IPS DF 4.7 (cell line): ENCODE data around the gene UGP2.
"Not testable (repeated sequence)": the region's sequence is repeated elsewhere in the genome, so short reads cannot be mapped to it uniquely, and the experiment has no call there.

Experiments used
- DNase-seq: peaks from one replicate; pipeline ENCODE4 v3.0.0-alpha.2; 2013; ENCODE audit warnings: low spot score; ENCODE audit errors: extremely low read depth

Gene UGP2

DNA sequence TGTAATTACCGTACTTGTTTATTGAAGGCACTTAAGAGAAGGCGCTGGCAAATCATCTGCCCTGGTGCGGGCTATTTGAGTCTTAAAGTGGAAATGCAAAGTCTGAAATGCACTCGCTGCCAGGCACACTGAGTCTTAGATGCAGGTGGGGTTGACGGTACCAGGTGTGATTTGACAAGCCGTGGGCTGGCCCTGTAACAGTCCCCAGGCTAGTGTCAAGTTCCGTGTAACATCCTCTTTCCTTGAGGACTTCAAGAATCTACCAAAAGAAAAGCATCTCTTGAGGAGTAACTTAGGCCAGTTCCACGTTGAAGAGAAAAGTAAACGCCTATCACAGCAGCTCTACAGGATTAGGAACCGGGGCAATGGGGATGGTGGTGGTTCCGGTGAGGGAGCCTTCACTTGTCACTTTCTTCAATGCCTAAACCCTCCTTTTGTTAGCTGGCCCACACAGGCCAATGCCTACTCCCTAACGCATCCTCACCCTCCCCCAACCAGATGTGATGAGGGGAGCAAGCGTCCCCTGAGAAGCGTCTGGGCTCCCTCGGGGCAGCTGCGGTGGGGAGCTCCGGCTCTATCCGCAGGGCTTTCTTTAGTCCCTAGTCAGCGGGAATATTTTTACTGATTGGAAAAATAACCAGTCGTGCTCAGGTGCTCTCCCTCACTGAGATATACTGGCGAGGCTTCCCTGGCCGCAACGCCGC is 1.5 kb upstream of the UGP2 start:
- DNase-seq, result no peak

DNA sequence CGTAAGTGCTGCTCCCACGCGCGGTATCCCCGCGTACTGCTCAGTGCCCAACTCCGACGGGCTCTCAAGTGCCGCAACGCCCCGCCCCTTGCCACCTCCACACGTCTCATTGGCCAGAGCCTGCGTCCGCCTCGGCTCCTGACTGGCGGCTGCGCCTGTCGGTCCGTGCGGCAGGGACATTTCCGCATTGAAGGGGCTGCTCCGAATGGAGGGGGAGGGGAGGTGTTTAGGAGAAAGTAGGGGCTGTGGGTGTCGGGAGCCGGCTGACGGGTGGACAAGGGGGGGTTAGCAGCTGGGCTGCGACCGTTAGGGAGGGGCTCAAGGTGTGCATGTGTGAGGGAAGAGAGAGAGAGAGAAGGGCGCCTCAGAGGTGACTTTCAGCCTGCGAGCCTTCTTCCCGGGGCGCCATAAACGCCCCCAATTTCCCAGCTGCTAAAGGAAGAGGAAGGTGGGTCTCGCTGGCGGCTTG is 877 bp upstream of the UGP2 start:
- peak; percentile 69 for DNase-seq

DNA sequence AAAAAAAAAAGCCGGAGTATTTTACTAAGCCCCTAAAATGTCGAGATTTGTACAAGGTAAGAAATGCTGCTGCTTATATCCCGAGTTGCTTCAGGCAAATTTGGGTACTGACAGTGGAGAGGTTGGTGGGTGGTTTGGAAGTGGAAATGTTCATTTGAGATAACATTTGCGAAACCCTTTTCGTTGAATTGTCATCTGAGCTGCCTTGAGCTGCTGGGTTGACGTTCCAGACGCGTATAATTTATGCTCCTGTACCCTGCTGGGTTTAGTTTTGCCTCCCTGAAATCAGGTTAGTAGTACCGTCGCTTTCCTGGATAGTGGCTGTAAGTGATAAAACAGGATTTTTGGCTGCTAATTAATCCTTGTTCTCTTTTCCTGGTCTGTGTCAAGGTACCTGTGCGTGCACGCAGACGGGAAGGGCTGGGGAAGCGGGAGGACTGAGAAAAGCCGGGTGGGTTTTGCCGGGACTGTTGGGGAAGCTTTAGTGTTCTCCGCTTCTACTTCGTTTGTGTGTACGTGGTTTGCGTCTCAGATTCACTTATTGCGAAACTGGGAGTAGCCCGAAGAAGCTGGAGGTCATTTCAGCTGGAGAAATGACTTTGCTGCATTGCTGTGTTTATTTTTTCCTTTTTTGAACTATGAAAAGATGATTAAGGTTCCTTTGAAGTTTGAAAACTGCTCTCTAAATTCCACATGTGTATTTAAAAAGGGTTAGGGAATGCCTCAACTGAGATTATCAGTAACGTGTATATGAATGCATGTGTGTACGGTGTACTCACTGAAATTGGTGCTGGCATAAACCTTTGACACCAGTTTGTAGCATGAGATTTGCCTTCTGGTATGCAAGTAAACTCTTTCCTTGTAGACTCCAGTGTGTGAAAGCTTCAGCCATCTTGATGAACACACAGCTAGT is 709 bp downstream of the UGP2 start:
- DNase-seq, result no peak

DNA sequence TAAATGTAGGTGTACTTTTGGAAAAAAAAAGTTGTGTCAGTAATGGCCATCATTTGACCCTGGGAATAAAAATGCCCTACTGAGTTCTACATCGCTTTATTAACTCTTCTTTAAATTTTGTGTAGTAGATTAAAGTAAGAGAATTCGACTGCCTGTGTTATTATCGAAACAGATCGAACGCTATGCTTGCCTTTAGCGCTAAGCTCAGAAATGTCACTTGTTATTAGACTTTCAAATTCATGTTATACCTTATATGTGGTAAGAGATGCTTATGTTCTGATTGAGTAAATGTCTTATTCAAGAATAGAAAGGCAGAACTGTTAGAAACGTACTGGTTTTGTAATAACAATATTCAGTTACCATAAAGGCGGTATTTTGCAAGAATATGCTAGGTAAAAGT is 1.4 kb downstream of the UGP2 start:
- DNase-seq, result no peak

DNA sequence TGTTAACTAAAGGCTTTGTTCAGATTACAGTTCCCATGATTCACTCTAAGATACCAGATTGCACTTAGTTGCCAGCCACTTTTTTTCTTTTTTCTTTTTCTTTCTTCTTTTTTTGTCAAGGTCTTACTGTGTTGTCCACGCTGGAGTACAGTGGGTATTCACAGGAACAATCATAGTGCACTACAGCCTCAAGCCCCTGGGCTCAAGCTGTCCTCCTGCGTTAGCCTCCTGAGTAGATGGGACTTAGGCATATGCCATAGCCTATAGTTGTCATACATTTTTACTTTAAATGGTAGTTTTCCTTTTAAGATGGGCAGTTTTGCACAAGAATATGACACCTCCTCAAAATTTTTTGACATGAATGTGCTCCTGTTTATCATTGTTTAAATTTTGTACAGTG is 2.1 kb downstream of the UGP2 start:
- no peak for DNase-seq

DNA sequence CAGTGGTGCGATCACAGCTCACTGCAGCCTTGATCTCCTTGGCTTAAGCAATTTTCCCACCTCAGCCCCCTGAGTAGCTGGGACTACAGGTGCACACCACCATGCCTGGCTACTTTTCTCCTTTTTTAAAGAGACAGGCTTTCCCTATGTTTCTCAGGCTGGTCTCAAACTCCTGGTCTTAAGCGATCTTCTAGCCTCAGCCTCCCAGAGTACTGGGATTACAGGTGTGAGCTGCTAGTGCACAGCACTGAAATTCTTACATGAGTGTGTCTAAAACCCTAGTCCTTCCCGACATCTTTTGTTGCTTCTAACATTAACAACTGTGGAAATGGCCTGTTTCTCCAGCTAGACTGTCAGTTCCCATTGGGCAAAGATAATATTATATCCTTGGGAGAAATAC is 2.9 kb downstream of the UGP2 start:
- no peak for DNase-seq

DNA sequence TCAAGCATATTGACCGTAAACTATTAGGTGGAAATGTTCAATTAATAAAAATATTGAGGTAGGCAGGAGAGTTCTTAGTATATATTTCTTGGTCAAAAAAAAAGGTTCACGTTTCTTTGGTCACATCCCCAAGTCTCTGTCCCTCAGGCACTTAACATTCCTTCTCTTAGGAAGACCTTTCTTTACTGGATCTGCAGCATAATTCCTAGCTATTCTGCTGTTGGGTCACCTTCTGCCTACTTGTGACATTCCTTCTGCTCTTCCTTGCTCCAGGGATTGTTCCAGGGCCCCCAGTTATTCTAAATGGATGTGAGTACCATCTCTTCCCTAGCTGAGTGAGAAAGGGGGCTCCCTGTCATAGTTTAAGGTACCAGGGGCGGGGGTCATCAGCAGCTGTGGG is 4.2 kb downstream of the UGP2 start:
- DNase-seq, result no peak

DNA sequence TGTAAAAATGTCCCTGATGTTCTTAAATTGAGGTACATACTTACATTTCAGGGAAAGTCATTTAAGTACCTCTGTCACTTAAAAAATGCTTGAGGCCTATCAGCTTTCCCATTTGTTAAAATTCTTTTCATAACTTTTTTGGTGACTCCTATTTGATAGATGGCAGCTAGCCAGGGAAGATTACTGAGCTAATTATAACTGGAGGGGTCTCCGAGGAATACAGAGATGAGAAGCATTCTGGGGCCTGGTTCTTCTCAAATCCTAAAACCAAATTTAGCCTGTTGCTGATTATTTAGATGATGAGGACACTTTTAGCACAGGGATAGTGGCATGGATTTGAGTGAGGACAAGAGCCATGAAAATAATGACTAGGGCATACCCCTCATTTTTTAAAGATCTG is 4.8 kb downstream of the UGP2 start:
- DNase-seq, result no peak

DNA sequence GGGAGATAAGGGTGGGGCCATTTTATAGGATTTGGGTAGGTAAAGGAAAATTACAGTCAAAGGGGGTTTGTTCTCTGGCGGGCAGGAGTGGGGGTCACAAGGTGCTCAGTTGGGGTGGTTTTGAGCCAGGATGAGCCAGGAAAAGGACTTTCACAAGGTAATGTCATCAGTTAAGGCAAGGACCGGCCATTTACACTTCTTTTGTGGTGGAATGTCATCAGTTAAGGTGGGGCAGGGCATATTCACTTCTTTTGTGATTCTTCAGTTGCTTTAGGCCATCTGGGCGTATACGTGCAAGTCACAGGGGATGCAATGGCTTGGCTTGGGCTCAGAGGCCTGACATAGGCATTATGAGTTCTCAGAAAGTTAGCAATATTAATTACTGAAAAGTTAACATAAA is 5.9 kb downstream of the UGP2 start:
- not testable (repeated sequence) for DNase-seq

DNA sequence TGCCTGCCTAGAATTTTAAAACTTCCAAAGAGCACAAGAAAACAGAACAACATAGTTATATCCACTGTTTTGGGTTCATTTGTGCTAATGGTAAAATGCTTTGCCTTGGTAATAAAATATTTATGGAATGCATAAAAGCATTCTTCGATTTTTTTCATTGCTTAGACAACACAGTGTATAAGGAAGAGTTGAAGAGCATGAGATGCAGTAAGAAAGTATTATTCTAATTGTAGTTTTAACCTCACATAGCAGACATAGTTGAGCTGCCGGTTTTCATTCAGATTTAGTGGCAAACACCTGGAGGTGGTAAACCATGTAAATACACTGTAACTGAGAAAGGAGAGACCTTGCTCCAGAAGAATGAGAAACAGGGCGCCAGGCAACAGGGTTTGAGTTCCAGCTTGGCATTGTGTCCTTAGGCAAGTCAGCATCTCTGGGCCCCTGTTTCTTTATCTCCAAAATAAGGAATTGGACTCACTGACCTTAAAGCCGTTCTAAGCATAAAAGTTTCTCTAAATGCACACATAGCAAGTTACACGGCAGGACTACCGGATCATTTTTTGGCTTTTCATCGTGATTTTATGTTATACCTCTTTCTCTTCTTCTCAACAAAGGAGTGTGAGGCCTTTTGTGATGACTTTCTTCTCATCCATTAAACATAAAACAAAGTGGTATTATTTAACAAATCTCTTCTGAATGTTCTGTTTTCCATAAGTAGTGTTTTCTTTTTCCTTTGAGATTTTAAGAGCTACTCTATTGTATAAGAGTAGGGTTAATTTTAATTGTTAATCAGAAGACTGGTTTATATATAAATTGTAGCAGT is 7.9 kb downstream of the UGP2 start:
- DNase-seq, result no peak

DNA sequence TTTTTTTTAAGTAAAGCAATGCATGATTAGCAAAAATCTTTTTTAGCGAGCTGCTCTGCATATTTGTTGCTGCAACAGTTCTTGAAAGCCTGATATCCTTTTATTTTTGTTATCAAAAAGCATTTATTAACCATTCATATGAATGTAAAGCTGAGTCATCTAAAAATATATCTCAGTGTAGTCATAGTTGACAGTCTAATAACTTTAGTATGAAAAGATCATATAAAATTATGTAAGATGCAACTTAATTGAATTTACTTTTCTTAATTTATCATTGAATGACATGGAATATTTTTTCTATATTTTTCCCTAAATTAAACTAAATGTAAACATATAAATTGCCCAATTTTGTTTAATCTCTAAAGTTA is 8.5 kb downstream of the UGP2 start:
- no peak for DNase-seq

DNA sequence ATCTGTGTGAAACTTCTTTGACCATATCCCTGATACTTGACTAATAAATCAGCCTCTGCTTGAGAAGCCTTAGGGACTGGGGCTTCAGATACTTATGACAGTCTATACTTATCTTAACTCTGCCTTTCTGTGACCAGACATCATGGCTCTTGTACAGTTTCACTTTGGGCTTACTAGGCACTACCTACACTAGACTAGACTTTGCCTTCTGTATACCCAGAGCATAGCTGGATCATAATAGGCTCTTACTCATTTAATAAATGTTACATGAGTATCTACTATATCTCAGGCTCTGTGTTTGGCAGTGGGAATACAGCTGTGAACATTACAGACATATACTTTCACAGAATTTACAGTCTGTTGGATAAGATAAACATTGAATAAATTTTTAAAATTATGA is 9.0 kb downstream of the UGP2 start:
- DNase-seq, result no peak

DNA sequence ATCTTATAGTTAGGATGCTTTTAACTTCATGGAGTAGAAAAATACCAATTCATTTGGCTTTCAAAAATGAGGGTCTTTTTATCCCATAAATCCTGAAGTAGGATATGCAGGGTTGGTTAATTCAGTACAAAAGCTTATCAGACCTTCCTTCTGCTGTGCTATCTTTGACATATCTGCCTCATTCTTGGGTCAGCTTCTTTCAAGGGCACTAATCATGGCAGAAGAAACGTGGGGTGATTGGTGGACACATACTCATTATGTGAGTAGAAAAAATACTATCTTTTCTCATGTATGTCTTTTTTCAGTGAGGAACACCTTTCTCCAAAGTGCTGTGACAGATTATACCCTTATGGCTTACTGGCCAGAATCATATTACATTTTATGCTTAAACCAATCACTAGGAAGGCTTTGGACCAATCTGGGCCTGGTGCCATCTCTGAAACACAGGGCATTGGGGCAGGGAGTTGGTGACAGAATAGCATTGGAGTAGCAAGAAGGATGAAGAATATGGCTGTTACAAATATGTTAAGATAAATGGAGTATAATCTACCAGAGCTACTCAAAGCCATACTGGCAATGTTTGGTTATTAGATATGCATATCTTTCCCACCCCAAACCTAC is 10.1 kb downstream of the UGP2 start:
- DNase-seq, result no peak

DNA sequence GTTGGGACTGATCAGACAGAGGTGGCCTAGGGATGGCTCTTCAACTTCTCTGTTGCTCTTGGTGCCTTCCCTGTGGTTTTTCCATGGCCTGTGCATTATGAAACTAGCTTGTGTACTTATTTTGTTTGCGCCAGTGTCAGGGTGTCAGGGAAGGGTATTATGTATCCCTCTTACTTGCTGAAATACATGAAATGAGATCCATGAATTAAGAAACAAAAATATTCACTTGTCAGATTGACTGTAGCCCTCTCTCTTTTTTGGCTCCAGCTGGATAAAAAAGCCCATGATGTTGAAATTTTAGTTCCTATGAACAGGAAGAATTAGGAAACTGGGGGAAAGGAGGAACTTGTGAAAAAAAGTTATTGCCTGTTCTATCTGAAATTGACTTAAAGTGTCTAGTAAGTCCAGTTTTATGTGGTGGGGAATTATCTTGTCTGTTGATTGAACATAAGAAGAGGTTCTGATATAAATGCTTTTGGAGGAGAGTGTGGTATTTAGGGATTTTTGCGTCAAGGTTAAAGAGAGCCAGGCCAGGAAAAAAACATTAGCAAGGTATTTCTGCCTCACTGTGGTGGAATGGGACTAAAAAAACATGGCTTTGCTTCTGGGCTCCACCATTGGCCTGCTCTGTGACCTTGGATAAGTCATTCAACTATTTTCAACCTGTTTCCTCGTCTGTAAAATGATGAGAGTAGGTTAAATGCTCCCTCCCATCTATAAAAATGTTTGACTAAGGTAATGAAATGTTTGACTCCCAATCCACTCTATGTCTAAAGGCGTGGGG is 12.0 kb downstream of the UGP2 start:
- DNase-seq, result no peak

DNA sequence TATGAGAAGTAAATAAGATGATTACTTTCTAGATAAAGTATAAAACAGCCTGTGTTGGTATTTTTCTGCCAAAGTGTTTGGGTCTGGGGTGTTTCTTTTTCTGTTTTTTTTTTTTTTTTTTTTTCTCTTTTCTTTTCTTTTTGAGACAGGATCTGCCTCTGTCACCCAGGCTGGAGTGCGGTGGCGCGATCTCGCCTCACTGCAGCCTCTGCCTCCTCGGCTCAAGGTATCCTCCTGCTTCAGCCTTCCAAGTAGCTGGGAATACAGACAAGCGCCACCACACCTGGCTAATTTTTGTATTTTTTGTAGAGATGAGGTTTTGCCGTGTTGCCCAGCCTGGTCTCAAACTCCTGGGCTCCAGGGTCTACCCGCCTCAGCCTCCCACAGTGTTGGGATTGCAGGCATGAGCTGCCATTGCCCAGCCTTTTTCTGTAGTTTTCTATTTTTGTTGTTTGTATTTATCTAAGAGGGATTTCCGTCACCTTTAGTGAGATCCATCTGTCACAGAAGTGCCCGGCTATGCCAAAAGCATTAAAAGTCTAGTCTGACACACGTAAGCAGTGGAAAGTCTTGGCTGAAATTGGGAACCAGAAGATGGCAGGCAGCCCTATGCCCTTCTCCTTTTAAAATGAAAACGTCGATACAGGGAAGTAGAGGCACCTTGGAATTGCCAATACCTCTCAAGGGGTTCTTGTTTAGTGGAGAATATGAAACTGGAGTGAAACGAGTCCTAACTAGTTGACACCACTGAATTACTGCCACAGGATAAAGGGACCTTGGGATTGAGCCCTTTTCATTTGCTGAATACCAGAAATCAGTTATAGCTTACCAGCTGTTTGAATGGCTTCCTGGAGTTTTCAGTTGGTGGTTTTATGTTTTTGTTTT is 14.0 kb downstream of the UGP2 start:
- DNase-seq, result no peak

DNA sequence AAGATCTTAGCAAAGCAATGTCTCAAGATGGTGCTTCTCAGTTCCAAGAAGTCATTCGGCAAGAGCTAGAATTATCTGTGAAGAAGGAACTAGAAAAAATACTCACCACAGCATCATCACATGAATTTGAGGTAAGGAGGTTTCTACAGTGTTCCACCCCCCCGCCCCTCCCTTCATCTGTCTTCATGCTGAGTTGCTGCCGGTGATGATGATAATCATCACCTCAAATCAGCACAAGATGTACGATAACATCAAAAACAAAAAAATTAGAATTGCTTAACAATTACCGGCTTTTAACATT is 14.6 kb downstream of the UGP2 start:
- DNase-seq, result no peak

DNA sequence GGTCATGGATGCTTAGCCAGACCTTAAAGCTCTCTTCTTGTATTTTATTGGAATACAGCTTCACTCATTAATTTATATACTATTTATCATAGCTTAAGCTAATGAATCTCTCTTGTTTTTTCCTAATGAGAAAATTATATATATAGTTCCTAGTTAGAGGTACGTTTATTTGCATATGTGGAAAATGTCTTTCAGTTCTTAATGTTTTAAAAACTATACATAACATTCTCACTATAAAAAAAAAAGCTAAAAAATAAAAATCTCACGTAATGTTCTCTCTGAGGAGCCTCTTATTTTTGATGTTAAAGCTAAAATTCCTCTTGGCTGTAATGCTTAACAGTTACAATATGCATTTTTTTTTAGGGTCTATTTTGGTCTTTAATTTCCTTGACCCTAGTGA is 16.6 kb downstream of the UGP2 start:
- no peak for DNase-seq

DNA sequence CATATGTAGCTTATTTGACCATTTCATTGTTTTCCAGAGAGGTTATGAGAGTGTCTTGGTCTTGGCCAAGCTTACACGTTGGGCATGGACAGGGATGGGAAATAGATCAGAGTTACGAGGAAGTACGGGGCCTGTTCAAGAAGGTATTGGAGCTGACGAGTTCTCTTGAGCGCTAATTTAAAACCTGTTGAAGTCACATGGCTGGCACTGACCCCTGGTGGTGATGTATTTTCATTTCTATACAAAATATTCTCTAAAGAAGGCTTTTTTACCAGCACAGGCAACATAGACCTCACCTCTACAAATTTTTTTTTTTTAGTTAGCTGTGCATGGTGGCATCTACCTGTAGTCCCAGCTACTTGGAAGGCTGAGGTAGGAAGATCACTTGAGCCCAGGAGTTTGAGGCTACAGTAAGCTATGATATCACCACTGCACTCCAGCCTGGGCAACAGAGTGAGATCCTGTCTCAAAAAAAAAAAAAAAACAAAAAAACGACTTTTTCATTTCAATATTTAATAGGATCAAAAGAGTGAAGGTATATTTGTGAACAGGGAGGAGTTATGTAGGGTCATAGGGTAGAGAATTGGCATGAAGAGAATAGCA is 19.6 kb downstream of the UGP2 start:
- DNase-seq, result no peak

DNA sequence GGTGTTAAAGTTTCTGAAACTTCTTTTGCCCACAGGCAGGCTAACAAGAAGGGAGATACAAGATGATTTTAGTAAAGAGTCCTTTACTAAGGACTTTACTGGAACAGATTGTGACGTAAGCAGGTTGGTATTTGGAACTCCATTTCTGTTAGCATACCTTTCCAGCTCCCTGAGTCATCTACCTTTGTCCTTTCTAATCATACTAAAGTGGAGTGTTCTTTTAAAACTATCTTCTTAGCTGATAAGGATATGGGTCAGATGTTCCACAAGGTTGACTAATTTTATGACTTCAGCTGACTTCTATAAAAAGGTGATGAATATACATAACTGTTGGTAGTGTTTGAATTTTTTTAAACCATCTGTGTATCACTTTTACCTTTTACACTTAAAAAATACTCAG is 21.1 kb downstream of the UGP2 start:
- DNase-seq, result no peak

DNA sequence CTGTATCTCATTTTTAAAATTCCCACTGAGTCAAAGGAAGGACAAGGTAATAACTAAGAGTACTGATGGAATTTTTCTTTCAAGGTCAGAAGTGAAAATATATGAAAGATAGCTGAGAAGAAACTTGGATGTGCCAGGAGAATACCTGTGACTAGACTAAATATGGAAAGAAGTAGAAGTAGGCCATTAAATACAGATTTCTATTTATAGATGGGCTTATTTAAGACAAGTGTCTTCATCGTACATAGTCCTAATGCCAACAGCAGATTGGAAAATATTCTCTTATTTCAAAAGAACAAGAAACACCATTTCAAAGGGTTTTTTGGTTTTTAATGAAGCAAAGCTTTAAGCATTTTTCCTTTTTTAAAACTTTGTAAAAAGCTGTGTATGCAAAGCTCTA is 22.0 kb downstream of the UGP2 start:
- DNase-seq, result no peak
